Measurements from ENCODE around the gene GFAP. TPM values are rescaled to one million over a fixed set of nuclear protein-coding genes. Genes with fewer than 3 reads are reported as not detected.

The GFAP gene
- total and polyA plus RNA-seq, 2 experiments from 2014 or later: 0.10 TPM; not detected in 1

DNA sequence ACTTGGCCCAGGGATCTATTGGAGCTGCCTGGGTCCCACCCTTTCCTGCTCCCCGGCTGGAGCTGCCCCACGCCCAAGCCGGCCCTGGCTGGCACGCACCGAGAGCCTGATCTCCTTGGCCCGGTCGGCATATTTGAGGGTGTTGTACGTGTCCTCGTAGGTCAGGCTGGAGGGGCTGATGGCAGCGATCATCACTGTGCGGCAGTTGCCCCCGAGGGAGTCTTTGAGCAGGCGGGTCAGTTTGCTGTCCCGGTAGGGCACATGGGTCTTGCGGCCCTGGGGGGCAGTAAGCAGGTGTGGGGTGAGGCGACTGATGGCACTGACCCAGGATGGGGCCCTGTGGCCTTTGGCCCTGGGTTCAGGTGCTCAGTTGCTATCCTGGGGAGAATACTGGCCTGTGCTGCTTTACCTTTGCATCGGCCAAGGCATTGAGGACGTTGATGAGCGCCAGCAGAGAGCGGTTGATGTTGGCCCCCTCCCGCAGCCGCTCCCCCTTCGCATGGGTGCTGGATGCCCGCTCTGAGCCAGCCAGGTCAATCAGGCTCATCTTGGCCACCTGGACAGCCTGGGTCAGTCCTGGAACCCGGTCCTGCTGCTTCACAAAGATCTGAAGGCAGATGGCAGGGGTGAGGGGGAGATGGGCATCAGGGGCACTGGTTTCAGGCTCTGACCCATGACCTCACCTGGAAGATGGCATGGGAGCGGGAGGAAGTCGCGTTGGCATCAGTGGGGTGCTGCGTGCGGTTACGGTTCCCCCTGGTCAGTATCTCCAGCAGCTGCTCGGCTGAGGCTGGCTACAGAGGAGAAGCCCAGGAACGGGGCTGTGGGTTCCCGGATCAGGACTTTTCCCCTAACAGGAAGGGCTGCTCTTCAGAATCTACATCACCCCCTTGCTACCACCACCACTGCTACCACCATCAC lies 18.8 kb upstream of the GFAP start:
- H2AFZ ChIP-seq: no peak overlapping the region
- peaks cover 16% of the 10 kb centered on the region for H3K79me2 ChIP-seq
- TF ChIP-seq EZH2 (IDR thresholded peaks at IDR 0.05; ENCODE audit: borderline replicate concordance) (no peak), EZH2phosphoT487 (IDR thresholded peaks at IDR 0.05; ENCODE audit: low read depth, severe bottlenecking, unreplicated experiment) (no peak), CTCF (IDR thresholded peaks at IDR 0.05; ENCODE audit: poor library complexity) (no peak)
- H3K4me3 ChIP-seq: no peak overlapping the region
- no peaks in the 10 kb centered on the region for H3K9me3 ChIP-seq (ENCODE audit: low read depth)
- no peak overlapping the region for H3K27ac ChIP-seq
- H3K36me3 ChIP-seq (replicated peaks; ENCODE audit: insufficient read depth, low read depth): no peaks in the 10 kb centered on the region
- no peak overlapping the region for H3K4me2 ChIP-seq
- H3K9me2 ChIP-seq (replicated peaks; ENCODE audit: insufficient read depth): no peaks in the 10 kb centered on the region
- no peak for DNase-seq (ENCODE audit: low spot score)
- H3K4me1 ChIP-seq (ENCODE audit: insufficient read depth): no peaks in the 10 kb centered on the region
- 98% methylated on average over 34 of the region's 34 CpGs for whole genome bisulfite sequencing (ENCODE audit: low lambda C conversion rate, missing lambda C conversion rate)
- no peaks in the 10 kb centered on the region for H3K27me3 ChIP-seq
- no peaks in the 10 kb centered on the region for H4K20me1 ChIP-seq (ENCODE audit: insufficient read depth, poor library complexity, severe bottlenecking)

DNA sequence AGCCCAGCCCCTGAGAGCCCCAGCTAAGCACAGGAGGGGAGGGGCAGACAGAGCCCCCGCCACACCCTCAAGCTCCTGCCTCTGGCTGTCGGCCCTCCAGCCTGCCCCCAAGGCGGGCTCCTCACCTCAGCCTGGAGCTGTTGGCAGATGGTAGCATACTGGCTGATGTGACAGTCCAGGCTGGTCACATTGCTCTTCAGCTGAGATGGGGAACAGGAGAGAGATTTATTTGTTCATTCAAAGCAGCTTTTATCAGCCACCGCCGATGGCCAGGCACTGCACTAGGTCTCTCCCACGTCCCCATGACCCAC lies 17.4 kb upstream of the GFAP start:
- no peaks in the 10 kb centered on the region for H3K9me2 ChIP-seq (replicated peaks; ENCODE audit: insufficient read depth)
- H3K79me2 ChIP-seq: peaks cover 6% of the 10 kb centered on the region
- no peaks in the 10 kb centered on the region for H3K9me3 ChIP-seq (ENCODE audit: low read depth)
- H3K4me2 ChIP-seq: no peak overlapping the region
- H2AFZ ChIP-seq: no peak overlapping the region
- H3K4me3 ChIP-seq: no peak overlapping the region
- TF ChIP-seq EZH2phosphoT487 (IDR thresholded peaks at IDR 0.05; ENCODE audit: low read depth, severe bottlenecking, unreplicated experiment): no peak
- TF ChIP-seq EZH2 (IDR thresholded peaks at IDR 0.05; ENCODE audit: borderline replicate concordance): no peak
- TF ChIP-seq CTCF (IDR thresholded peaks at IDR 0.05; ENCODE audit: poor library complexity): no peak
- WGBS (ENCODE audit: low lambda C conversion rate, missing lambda C conversion rate): 97% methylated on average over 6 of the region's 6 CpGs
- no peak for DNase-seq (ENCODE audit: low spot score)
- no peaks in the 10 kb centered on the region for H4K20me1 ChIP-seq (ENCODE audit: insufficient read depth, poor library complexity, severe bottlenecking)
- no peaks in the 10 kb centered on the region for H3K4me1 ChIP-seq (ENCODE audit: insufficient read depth)
- H3K27me3 ChIP-seq: no peaks in the 10 kb centered on the region
- no peaks in the 10 kb centered on the region for H3K36me3 ChIP-seq (replicated peaks; ENCODE audit: insufficient read depth, low read depth)
- H3K27ac ChIP-seq: no peak overlapping the region

- no peak for DNase-seq (ENCODE audit: low spot score)
- H3K36me3 ChIP-seq (replicated peaks; ENCODE audit: insufficient read depth, low read depth): no peaks in the 10 kb centered on the region
- 94% methylated on average over 4 of the region's 8 CpGs for WGBS (ENCODE audit: low lambda C conversion rate, missing lambda C conversion rate)
These were observed 16.9 kb upstream of the GFAP start for GRCh38 chr17:44932096-44932786.

More at GRCh38 chr17:44932096-44932786, 16.9 kb upstream of the GFAP start:
- H3K9me2 ChIP-seq (replicated peaks; ENCODE audit: insufficient read depth): no peaks in the 10 kb centered on the region
- H2AFZ ChIP-seq: no peak overlapping the region
- H3K9me3 ChIP-seq (ENCODE audit: low read depth): no peaks in the 10 kb centered on the region
- no peaks in the 10 kb centered on the region for H3K27me3 ChIP-seq
- H3K4me2 ChIP-seq: no peak overlapping the region
- H3K4me3 ChIP-seq: no peak overlapping the region
- no peaks in the 10 kb centered on the region for H4K20me1 ChIP-seq (ENCODE audit: insufficient read depth, poor library complexity, severe bottlenecking)
- TF ChIP-seq EZH2 (IDR thresholded peaks at IDR 0.05; ENCODE audit: borderline replicate concordance) (no peak), EZH2phosphoT487 (IDR thresholded peaks at IDR 0.05; ENCODE audit: low read depth, severe bottlenecking, unreplicated experiment) (no peak), CTCF (IDR thresholded peaks at IDR 0.05; ENCODE audit: poor library complexity) (no peak)
- H3K27ac ChIP-seq: no peak overlapping the region
- H3K79me2 ChIP-seq: peaks cover 2% of the 10 kb centered on the region
- no peaks in the 10 kb centered on the region for H3K4me1 ChIP-seq (ENCODE audit: insufficient read depth)
